Measurements from ENCODE around the gene MGAT5. TPM values are rescaled to one million over a fixed set of nuclear protein-coding genes. Genes with fewer than 3 reads are reported as not detected.

MGAT5 gene
- total RNA-seq, 1 experiment from 2014 or later = 23.0 TPM

- DNase-seq (ENCODE audit: extremely low read depth, low read depth) = no peak
Observed at GRCh38 chr2:134489732-134490384, 236.0 kb downstream of the MGAT5 start.

- no peak for DNase-seq (ENCODE audit: extremely low read depth, low read depth)
Observed at GRCh38 chr2:134490559-134490958, 236.7 kb downstream of the MGAT5 start.

- no peak for DNase-seq (ENCODE audit: extremely low read depth, low read depth)
Observed at GRCh38 chr2:134491022-134491421, 237.2 kb downstream of the MGAT5 start.

- DNase-seq (ENCODE audit: extremely low read depth, low read depth) = peak; percentile 20
Observed at GRCh38 chr2:134491771-134492441, 238.0 kb downstream of the MGAT5 start.

GRCh38 chr2:134493797-134494196 is 239.9 kb downstream of the MGAT5 start:
- no peak for DNase-seq (ENCODE audit: extremely low read depth, low read depth)

- DNase-seq (ENCODE audit: extremely low read depth, low read depth) = no peak
Observed at GRCh38 chr2:134498654-134499053, 244.8 kb downstream of the MGAT5 start.

- DNase-seq (ENCODE audit: extremely low read depth, low read depth) = no peak
Observed at GRCh38 chr2:134499307-134499926, 245.5 kb downstream of the MGAT5 start.

- DNase-seq (ENCODE audit: extremely low read depth, low read depth) = no peak
Observed at GRCh38 chr2:134500211-134500935, 246.5 kb downstream of the MGAT5 start.

GRCh38 chr2:134501476-134502091 is 247.7 kb downstream of the MGAT5 start:
- DNase-seq (ENCODE audit: extremely low read depth, low read depth) = no peak

- DNase-seq (ENCODE audit: extremely low read depth, low read depth) = no peak
Observed at GRCh38 chr2:134502104-134502503, 248.2 kb downstream of the MGAT5 start.

Small RNA genes within 50 kb of the gene (small RNA-seq; reads per million reads assigned to genes)
- 0 reads per million in 2 experiments for gene RNA5SP104
